ENCODE results near the gene CA7.

DNA sequence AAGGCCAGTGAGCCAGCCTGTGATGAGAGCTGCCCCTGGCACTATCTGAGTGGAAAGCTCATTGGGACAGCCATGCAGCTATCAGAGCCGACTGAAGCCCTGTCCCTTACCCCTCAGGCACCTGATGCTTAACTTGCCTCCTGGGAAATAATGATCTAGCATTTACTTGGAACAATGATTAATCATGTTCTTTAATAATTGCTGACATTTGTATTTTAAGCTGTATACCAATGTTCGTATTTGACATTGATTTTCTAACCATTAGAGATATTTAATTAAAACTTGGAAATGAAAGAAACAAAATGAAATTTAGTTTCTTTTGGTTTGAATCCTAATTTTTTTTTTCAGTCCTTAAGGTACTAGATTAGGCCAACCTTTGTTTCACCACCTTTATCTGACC, 46.6 kb downstream of the CA7 start:
- TF ChIP-seq CTCF (IDR thresholded peaks at IDR 0.05) (no peak), SIN3A (IDR thresholded peaks at IDR 0.05; ENCODE audit: borderline replicate concordance, insufficient read depth, low read depth, low read length) (no peak), POLR2AphosphoS5 (IDR thresholded peaks at IDR 0.05; ENCODE audit: low read depth, low read length) (no peak), TCF7L2 (IDR thresholded peaks at IDR 0.05; ENCODE audit: low read depth, low read length) (no peak)
- TF ChIP-seq, protein P1, sequence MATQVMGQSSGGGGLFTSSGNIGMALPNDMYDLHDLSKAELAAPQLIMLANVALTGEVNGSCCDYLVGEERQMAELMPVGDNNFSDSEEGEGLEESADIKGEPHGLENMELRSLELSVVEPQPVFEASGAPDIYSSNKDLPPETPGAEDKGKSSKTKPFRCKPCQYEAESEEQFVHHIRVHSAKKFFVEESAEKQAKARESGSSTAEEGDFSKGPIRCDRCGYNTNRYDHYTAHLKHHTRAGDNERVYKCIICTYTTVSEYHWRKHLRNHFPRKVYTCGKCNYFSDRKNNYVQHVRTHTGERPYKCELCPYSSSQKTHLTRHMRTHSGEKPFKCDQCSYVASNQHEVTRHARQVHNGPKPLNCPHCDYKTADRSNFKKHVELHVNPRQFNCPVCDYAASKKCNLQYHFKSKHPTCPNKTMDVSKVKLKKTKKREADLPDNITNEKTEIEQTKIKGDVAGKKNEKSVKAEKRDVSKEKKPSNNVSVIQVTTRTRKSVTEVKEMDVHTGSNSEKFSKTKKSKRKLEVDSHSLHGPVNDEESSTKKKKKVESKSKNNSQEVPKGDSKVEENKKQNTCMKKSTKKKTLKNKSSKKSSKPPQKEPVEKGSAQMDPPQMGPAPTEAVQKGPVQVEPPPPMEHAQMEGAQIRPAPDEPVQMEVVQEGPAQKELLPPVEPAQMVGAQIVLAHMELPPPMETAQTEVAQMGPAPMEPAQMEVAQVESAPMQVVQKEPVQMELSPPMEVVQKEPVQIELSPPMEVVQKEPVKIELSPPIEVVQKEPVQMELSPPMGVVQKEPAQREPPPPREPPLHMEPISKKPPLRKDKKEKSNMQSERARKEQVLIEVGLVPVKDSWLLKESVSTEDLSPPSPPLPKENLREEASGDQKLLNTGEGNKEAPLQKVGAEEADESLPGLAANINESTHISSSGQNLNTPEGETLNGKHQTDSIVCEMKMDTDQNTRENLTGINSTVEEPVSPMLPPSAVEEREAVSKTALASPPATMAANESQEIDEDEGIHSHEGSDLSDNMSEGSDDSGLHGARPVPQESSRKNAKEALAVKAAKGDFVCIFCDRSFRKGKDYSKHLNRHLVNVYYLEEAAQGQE (IDR thresholded peaks at IDR 0.05; ENCODE audit: insufficient read depth in 1 of 2, low read depth in 2 of 2, low read length in 1 of 2), result no peak

Data from Panc1 (cell line).